Testis (tissue), 3 donors: ENCODE data around the gene ZBTB17. TPM values are rescaled to one million over a fixed set of nuclear protein-coding genes. Genes with fewer than 3 reads are reported as not detected.

ENCODE experiments used
- DNase-seq: peaks from one replicate; pipeline ENCODE4 v3.0.0-alpha.2; 2019
- H3K27ac ChIP-seq, 2 donors: fragments of 200-600 bp; sonication (generic); one replicate each; pipeline ENCODE4 v1.5.1; 2019
- H3K27me3 ChIP-seq: fragments of 200-600 bp; sonication (generic); one replicate; pipeline ENCODE4 v1.5.1; 2019
- H3K36me3 ChIP-seq: fragments of 200-600 bp; sonication (generic); one replicate; pipeline ENCODE4 v1.5.1; 2017; ENCODE audit warnings: low read depth; ENCODE audit errors: missing control alignments
- H3K4me1 ChIP-seq: fragments of 200-600 bp; sonication (generic); one replicate; pipeline ENCODE4 v1.5.1; 2019
- H3K4me3 ChIP-seq, 2 donors: fragments of 200-600 bp; sonication (generic); one replicate each; pipeline ENCODE4 v1.5.1; 2017 to 2019
- H3K9me3 ChIP-seq: fragments of 200-600 bp; sonication (generic); one replicate; pipeline ENCODE4 v1.5.1; 2017
- POLR2A ChIP-seq: fragments of 450-650 bp; IDR thresholded peaks from one replicate; pipeline ENCODE4 v1.6.1; 2017; ENCODE audit warnings: antibody characterized with exemption, mild to moderate bottlenecking, moderate library complexity
- WGBS, 2 donors: methylation state at CpG; one replicate each; pipeline ENCODE4 v1.1.5; 2018; 5-methylcytosine and 5-hydroxymethylcytosine counted together
- intact Hi-C: fragments of 100-400 bp; cut with DNase I; formaldehyde crosslinking; loops from one replicate; pipeline ENCODE4 v1.15.1; 2023; ENCODE audit warnings: low total_unique reads
- polyA plus RNA-seq: library from polyadenylated mRNA; stranded (reverse); fragments of 350-450 nt; fragmentation: Illumina TruSeq; extraction: RNeasy Lipid Tissue Mini Kit (QIAGEN cat#74804); gene quantifications from one replicate; pipeline ENCODE4 v1.2.3, GENCODE V29; 2014; ENCODE audit warnings: low read depth, low replicate concordance; ENCODE audit not compliant: insufficient read depth
- total RNA-seq, 2 donors: library from RNA; depleted of rRNA; stranded (reverse); fragments of >200 nt; gene quantifications; one replicate each; pipeline ENCODE4 v1.2.3, GENCODE V29; 2016
- TF ChIP-seq, protein P1 (sequence below), 3 experiments: fragments of 450-650 bp in 2 of 3; fragments of 200-600 bp in 1 of 3; sonication (generic) in 1 of 3; IDR thresholded peaks; one replicate each; pipeline ENCODE4 v1.5.1; 2016 to 2019; ENCODE audit warnings: antibody characterized with exemption in 3 of 3, mild to moderate bottlenecking in 2 of 3, moderate library complexity in 1 of 3

The ZBTB17 gene
- total and polyA plus RNA-seq, 3 donors from 2014 or later, result 53.6 to 65.8 (median 60.2) TPM

DNA sequence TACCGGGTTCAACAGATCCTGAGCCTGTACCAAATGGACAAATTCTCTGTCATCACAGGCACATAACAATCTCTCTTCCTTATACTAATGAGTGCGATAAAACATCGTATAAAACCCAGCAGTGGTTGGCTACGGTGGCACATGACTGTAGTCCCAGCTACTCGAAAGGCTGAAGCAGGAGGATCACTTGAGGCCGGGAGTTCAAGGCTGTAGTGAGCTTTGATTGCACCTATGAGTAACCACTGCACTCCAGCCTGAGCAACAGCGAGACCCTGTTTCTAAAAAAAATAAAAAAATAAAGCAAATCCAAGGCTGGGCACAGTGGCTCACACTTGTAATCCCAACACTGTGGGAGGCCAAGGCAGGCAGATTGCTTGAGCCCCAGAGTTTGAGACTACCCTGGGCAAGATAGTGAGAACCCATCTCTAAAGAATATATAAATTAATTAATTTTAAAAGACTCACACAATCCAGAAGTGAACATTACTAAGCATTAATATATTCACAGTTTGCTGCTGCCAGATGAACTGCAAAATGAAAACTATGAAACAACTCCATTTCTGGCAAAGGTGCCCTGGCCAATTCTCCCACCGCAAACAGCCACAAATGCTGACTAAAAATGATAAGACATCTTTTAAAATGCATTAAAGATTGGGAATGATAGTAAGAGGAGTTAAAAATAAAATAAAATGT is 13.1 kb downstream of the ZBTB17 start:
- H3K27me3 ChIP-seq, result no peaks in the 10 kb centered on the region
- DNase-seq, result no peak
- 72 to 76% methylated on average over 8 of the region's 8 CpGs for WGBS, 2 donors
- no peaks in the 10 kb centered on the region for H3K36me3 ChIP-seq
- peak overlapping the region in 1 of 2 donors; percentile 19 for H3K27ac ChIP-seq
- no peak overlapping the region for H3K4me3 ChIP-seq
- H3K9me3 ChIP-seq, result no peaks in the 10 kb centered on the region
- H3K4me1 ChIP-seq, result peaks cover 22% of the 10 kb centered on the region
- TF ChIP-seq, protein P1, sequence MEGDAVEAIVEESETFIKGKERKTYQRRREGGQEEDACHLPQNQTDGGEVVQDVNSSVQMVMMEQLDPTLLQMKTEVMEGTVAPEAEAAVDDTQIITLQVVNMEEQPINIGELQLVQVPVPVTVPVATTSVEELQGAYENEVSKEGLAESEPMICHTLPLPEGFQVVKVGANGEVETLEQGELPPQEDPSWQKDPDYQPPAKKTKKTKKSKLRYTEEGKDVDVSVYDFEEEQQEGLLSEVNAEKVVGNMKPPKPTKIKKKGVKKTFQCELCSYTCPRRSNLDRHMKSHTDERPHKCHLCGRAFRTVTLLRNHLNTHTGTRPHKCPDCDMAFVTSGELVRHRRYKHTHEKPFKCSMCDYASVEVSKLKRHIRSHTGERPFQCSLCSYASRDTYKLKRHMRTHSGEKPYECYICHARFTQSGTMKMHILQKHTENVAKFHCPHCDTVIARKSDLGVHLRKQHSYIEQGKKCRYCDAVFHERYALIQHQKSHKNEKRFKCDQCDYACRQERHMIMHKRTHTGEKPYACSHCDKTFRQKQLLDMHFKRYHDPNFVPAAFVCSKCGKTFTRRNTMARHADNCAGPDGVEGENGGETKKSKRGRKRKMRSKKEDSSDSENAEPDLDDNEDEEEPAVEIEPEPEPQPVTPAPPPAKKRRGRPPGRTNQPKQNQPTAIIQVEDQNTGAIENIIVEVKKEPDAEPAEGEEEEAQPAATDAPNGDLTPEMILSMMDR (IDR thresholded peaks at IDR 0.05), result no peak
- TF ChIP-seq POLR2A, result no peak
- intact Hi-C loops, result no loop called here

DNA sequence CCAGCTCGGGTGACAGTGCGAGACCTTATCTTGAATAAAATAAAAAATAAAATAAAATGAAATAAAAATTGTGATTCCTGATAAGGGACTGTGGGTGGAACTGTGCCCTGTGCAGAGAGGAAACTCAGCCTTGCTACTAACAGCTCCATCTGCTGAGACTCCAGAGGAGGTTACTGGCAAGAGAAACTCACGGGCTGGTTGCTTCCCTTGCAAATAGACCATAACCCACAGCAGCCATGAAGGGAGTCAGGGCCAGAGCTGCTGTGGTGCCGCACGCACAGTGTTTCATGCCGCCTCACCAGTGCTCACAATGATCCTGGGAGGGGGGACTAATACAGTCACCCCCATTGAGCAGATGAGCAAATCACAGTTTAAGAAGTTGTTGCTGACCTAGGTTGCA is 13.7 kb downstream of the ZBTB17 start:
- no peak overlapping the region for H3K27ac ChIP-seq
- intact Hi-C loops, result no loop called here
- no peak for TF ChIP-seq POLR2A
- TF ChIP-seq, protein P1 (IDR thresholded peaks at IDR 0.05), result no peak

GRCh38 chr1:15961492-15961891 is 14.4 kb downstream of the ZBTB17 start:
- intact Hi-C loops, result no loop called here
- no peak overlapping the region for H3K27ac ChIP-seq
- H3K9me3 ChIP-seq, result no peaks in the 10 kb centered on the region
- H3K4me3 ChIP-seq, result no peak overlapping the region
- no peak for DNase-seq
- TF ChIP-seq, protein P1 (IDR thresholded peaks at IDR 0.05), result no peak
- no peak for TF ChIP-seq POLR2A
- WGBS, 2 donors, result 86 to 95% methylated on average over 10 to 11 of the region's 11 CpGs
- H3K4me1 ChIP-seq, result peaks cover 21% of the 10 kb centered on the region
- no peaks in the 10 kb centered on the region for H3K36me3 ChIP-seq
- H3K27me3 ChIP-seq, result no peaks in the 10 kb centered on the region

More for the DNA sequence above, 13.7 kb downstream of the ZBTB17 start:
- H3K9me3 ChIP-seq, result no peaks in the 10 kb centered on the region
- 66 to 69% methylated on average over 6 of the region's 6 CpGs for WGBS, 2 donors
- no peaks in the 10 kb centered on the region for H3K36me3 ChIP-seq
- H3K4me1 ChIP-seq, result peaks cover 22% of the 10 kb centered on the region
- no peak overlapping the region for H3K4me3 ChIP-seq
- no peaks in the 10 kb centered on the region for H3K27me3 ChIP-seq
- DNase-seq, result no peak

DNA sequence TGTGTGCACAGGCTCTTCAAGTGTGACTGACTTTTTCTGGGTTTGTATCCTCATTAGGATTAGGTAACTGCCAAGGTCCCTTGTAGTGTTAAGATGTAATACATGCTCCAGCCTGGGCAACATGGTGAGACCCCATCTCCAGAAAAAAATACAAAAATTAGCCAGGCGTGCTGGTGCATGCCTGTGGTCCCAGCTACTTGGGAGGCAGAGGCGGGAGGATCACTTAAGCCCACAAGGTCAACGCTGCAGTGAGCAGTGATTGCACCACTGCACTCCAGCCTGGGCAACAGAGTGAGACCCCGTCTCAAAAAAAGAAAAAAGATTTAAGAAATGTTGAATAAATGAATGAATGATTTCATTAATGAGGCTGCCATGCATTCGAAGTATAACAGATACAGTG is 15.1 kb downstream of the ZBTB17 start:
- intact Hi-C loops, result no loop called here

More for the DNA sequence above, 15.1 kb downstream of the ZBTB17 start:
- 90 to 93% methylated on average over 5 of the region's 5 CpGs for WGBS, 2 donors
- Histone ChIP-seq H3K27me3 (no peaks in the 10 kb centered on the region), H3K9me3 (no peaks in the 10 kb centered on the region), H3K36me3 (no peaks in the 10 kb centered on the region), H3K27ac (no peak overlapping the region), H3K4me3 (no peak overlapping the region), H3K4me1 (peaks cover 14% of the 10 kb centered on the region)
- no peak for DNase-seq
- TF ChIP-seq, protein P1 (IDR thresholded peaks at IDR 0.05), result no peak
- TF ChIP-seq POLR2A, result no peak
